SK-N-MC (cell line): ENCODE measurements around the gene MAMDC4.

ENCODE experiments used
- DNase-seq: peaks from one replicate; pipeline ENCODE4 v3.0.0-alpha.2; 2011; ENCODE audit warnings: low read depth, low spot score
- H3K27ac ChIP-seq: fragments of 200-600 bp; sonication (generic); 2 replicates; pipeline ENCODE4 v1.5.1; 2016; ENCODE audit warnings: mixed run types
- H3K36me3 ChIP-seq: fragments of 200-600 bp; sonication (generic); 2 replicates; pipeline ENCODE4 v1.6.1; 2017; ENCODE audit warnings: antibody characterized with exemption, low read length, mixed read lengths; ENCODE audit not compliant: insufficient read depth
- H3K4me3 ChIP-seq: fragments of 200-600 bp; sonication (generic); 2 replicates; pipeline ENCODE4 v1.5.1; 2016
- H3K9ac ChIP-seq: fragments of 200-600 bp; sonication (generic); 2 replicates; pipeline ENCODE4 v1.8.0; 2017; ENCODE audit warnings: mixed run types, mixed read lengths; ENCODE audit not compliant: insufficient read length
- H3K9me3 ChIP-seq: fragments of 200-600 bp; sonication (generic); 2 replicates; pipeline ENCODE4 v1.6.1; 2017; ENCODE audit warnings: low read depth, mild to moderate bottlenecking, antibody characterized with exemption, low read length, moderate library complexity, mixed read lengths
- EZH2 ChIP-seq: fragments of 200-600 bp; sonication (generic); IDR thresholded peaks from one replicate; pipeline ENCODE4 v1.6.1; 2017; ENCODE audit warnings: antibody characterized with exemption
- FOXP2 ChIP-seq: optimal IDR thresholded peaks from 2 replicates; pipeline ENCODE3; 2011; ENCODE audit warnings: mild to moderate bottlenecking, moderate library complexity; ENCODE audit not compliant: insufficient read depth; ENCODE audit errors: extremely low read length, control extremely low read depth
- POLR2AphosphoS5 ChIP-seq: IDR thresholded peaks from 2 replicates; pipeline ENCODE4 v1.6.1; 2012; ENCODE audit warnings: mild to moderate bottlenecking, low read depth, low read length, borderline replicate concordance

Gene MAMDC4

GRCh38 chr9:136845465-136846260 lies 6.5 kb upstream of the MAMDC4 start:
- no peak overlapping the region for H3K4me3 ChIP-seq

GRCh38 chr9:136846376-136847087 lies 5.6 kb upstream of the MAMDC4 start:
- no peak for TF ChIP-seq POLR2AphosphoS5
- no peak for TF ChIP-seq FOXP2
- no peak for TF ChIP-seq EZH2
- DNase-seq, result no peak
- Histone ChIP-seq H3K36me3 (no peaks in the 10 kb centered on the region; the same call in 1 of the 2 replicates), H3K27ac (no peak overlapping the region), H3K9ac (no peak overlapping the region), H3K9me3 (no peaks in the 10 kb centered on the region), H3K4me3 (peak overlapping the region; percentile 88)

More at GRCh38 chr9:136845465-136846260, 6.5 kb upstream of the MAMDC4 start:
- TF ChIP-seq FOXP2, result no peak
- TF ChIP-seq EZH2, result no peak
- TF ChIP-seq POLR2AphosphoS5, result no peak
- Histone ChIP-seq H3K36me3 (no peaks in the 10 kb centered on the region; the same call in 1 of the 2 replicates), H3K9ac (no peak overlapping the region), H3K27ac (no peak overlapping the region), H3K9me3 (no peaks in the 10 kb centered on the region)
- DNase-seq, result no peak

- no peaks in the 10 kb centered on the region; the same call in 1 of the 2 replicates for H3K36me3 ChIP-seq
- H3K9ac ChIP-seq, result no peak overlapping the region
- no peaks in the 10 kb centered on the region for H3K9me3 ChIP-seq
- no peak for DNase-seq
- H3K4me3 ChIP-seq, result peak overlapping the region; percentile 88
- no peak overlapping the region for H3K27ac ChIP-seq
- TF ChIP-seq FOXP2 (no peak), POLR2AphosphoS5 (peak; percentile 22; the same call in 1 of the 2 replicates), EZH2 (no peak)
Measured at GRCh38 chr9:136847088-136847825, 4.9 kb upstream of the MAMDC4 start.

- Histone ChIP-seq H3K9me3 (no peaks in the 10 kb centered on the region), H3K4me3 (peak overlapping the region; percentile 88), H3K36me3 (no peaks in the 10 kb centered on the region; the same call in 1 of the 2 replicates), H3K9ac (peak overlapping the region; percentile 77), H3K27ac (peak overlapping the region; percentile 87; the same call in 1 of the 2 replicates)
- TF ChIP-seq POLR2AphosphoS5 (peak; percentile 34; the same call in 1 of the 2 replicates), FOXP2 (no peak), EZH2 (no peak)
- DNase-seq, result no peak
Measured at GRCh38 chr9:136847826-136848392, 4.2 kb upstream of the MAMDC4 start.

GRCh38 chr9:136848393-136849037 lies 3.6 kb upstream of the MAMDC4 start:
- Histone ChIP-seq H3K9ac (peak overlapping the region; percentile 77), H3K36me3 (no peaks in the 10 kb centered on the region; the same call in 1 of the 2 replicates)
- no peak for DNase-seq

GRCh38 chr9:136849038-136849959 lies 2.8 kb upstream of the MAMDC4 start, which contains the start of gene PHPT1:
PHPT1 (plus strand) TSS chr9:136849409; CDS start chr9:136849431, 22 bp downstream.
- Histone ChIP-seq H3K36me3 (no peaks in the 10 kb centered on the region; the same call in 1 of the 2 replicates), H3K27ac (peak within 1 kb of the TSS; percentile 87), H3K9ac (peak within 1 kb of the TSS; percentile 77), H3K9me3 (no peaks in the 10 kb centered on the region), H3K4me3 (peak within 1 kb of the TSS; percentile 88)
- TF ChIP-seq POLR2AphosphoS5 (peak; percentile 90), FOXP2 (no peak), EZH2 (no peak)
- DNase-seq, result peak; percentile 94

More at GRCh38 chr9:136848393-136849037, 3.6 kb upstream of the MAMDC4 start:
- TF ChIP-seq POLR2AphosphoS5 (no peak), FOXP2 (no peak), EZH2 (no peak)
- Histone ChIP-seq H3K27ac (peak overlapping the region; percentile 87), H3K4me3 (peak overlapping the region; percentile 88), H3K9me3 (no peaks in the 10 kb centered on the region)
